Stimulated activated naive CD8-positive, alpha-beta T cell treated with anti-CD3 and anti-CD28 coated beads, Interleukin-15, Interleukin-2, amounts not matched to agents 100 ng/mL and 50 ng/mL, for 24 hours (primary cell): ENCODE results near the gene IRF2BP2.

Experiments
- H3K27ac Mint-ChIP-seq: one replicate; pipeline ENCODE4 v1.8.0; 2021; ENCODE audit warnings: mild to moderate bottlenecking, mixed read lengths
- H3K27me3 Mint-ChIP-seq: one replicate; pipeline ENCODE4 v1.8.0; 2021; ENCODE audit warnings: mixed read lengths
- H3K36me3 Mint-ChIP-seq: one replicate; pipeline ENCODE4 v1.8.0; 2021; ENCODE audit warnings: low read depth, mixed read lengths
- H3K4me1 Mint-ChIP-seq: one replicate; pipeline ENCODE4 v1.8.0; 2021; ENCODE audit warnings: low read depth, mixed read lengths
- H3K4me3 Mint-ChIP-seq: one replicate; pipeline ENCODE4 v1.8.0; 2021; ENCODE audit warnings: mild to moderate bottlenecking, mixed read lengths
- H3K9me3 Mint-ChIP-seq: one replicate; pipeline ENCODE4 v1.8.0; 2021; ENCODE audit warnings: mixed read lengths

IRF2BP2 gene

DNA sequence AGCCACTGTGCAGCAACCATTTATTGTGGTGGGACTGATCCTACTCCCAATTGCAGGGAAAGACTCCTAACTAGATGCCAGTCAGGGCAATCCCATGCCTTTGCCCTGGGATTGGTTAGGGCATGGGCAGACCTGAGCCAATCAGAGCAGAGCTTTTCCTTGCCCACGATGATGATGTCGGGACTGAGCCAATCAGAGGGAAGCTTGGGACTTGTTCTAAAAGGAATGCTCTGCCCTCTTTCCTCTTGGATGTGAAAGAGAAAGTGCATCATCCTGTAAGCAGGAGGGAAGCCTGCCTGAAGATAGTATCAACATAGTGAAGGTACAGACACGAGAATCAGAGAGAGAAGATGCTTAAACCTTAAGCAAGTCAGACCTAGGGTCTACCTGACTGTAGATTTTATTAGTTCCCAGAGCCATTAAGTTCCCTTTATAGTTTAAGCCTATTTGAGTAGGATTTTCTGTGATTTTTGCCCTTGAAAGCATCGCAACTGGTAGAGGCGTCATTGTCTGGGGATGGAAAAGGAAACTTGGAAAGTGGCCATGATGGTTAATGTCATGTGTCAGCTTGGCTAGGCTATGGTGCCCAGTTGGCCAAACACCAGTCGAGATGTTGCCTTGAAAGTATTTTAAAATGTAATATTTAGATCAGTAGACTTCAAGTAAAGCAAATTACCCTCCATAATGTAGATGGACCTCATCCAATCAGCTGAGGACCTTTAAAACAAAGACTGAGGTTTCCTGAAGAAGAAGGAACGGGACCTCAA is 19.9 kb downstream of the IRF2BP2 start:
- Mint-ChIP-seq H3K36me3 (no peaks in the 10 kb centered on the region), H3K27ac (no peak overlapping the region), H3K27me3 (peaks cover 4% of the 10 kb centered on the region)

DNA sequence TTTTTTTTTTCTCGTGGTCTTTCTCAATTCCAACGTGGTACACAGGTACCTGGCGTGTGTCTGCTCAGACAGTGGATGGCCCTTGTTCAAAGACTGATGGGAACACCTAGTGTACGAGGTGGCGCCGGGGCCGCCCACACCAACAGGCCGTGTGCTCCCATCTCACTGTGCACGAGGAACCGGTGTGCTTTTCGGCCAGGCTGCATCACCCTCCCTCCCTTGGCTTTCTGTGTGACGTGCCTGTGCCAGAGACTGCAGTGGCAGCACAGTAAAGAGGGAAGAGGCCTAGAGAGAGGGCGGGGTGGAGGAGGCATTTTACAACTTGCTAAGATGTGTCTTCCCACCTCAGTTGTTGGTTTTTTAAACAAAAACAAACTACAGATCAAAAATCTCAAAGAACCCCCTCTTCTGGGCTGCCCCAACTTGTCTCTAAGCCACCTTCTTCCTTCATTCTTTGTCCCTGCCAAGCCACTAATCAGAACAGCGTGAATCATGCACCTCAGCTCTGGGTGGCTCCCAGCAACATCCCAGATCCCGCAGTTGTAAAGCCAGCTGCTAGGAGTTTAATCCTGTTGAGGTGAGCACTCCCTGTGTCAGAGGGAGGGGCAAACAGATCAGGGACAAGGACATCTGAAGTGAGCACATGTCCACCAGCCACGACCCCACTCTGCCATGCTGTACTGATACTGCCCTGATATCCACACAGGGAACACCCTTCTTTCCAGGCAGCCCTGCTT is 20.7 kb downstream of the IRF2BP2 start:
- H3K4me3 Mint-ChIP-seq: no peak overlapping the region
- peaks cover 4% of the 10 kb centered on the region for H3K27me3 Mint-ChIP-seq
- H3K9me3 Mint-ChIP-seq: no peaks in the 10 kb centered on the region
- no peak overlapping the region for H3K27ac Mint-ChIP-seq
- H3K36me3 Mint-ChIP-seq: no peaks in the 10 kb centered on the region
- H3K4me1 Mint-ChIP-seq: peaks cover 5% of the 10 kb centered on the region

More for the DNA sequence above, 19.9 kb downstream of the IRF2BP2 start:
- H3K4me3 Mint-ChIP-seq: no peak overlapping the region
- no peaks in the 10 kb centered on the region for H3K9me3 Mint-ChIP-seq
- peaks cover 9% of the 10 kb centered on the region for H3K4me1 Mint-ChIP-seq

DNA sequence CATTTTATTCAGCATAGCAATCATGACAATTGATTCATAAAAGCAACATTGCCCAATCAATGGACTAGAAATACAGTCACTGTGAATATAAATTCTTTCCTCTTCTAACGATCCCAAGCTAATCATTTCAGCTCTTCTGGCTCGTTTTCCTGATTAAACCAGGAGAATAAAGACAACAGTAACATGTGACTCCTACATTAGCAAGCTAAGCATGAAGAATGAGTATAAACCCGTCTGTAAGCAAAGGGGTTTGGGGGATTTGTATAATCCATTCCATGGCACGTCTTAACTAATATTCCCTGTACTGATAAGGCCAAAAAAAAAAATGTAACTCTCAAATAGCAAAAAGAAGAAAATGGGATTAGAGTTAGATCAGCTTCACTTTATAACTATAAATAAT is 21.6 kb downstream of the IRF2BP2 start:
- no peak overlapping the region for H3K4me3 Mint-ChIP-seq
- H3K36me3 Mint-ChIP-seq: no peaks in the 10 kb centered on the region
- H3K4me1 Mint-ChIP-seq: no peaks in the 10 kb centered on the region
- no peaks in the 10 kb centered on the region for H3K9me3 Mint-ChIP-seq
- H3K27me3 Mint-ChIP-seq: peaks cover 4% of the 10 kb centered on the region
- H3K27ac Mint-ChIP-seq: no peak overlapping the region

DNA sequence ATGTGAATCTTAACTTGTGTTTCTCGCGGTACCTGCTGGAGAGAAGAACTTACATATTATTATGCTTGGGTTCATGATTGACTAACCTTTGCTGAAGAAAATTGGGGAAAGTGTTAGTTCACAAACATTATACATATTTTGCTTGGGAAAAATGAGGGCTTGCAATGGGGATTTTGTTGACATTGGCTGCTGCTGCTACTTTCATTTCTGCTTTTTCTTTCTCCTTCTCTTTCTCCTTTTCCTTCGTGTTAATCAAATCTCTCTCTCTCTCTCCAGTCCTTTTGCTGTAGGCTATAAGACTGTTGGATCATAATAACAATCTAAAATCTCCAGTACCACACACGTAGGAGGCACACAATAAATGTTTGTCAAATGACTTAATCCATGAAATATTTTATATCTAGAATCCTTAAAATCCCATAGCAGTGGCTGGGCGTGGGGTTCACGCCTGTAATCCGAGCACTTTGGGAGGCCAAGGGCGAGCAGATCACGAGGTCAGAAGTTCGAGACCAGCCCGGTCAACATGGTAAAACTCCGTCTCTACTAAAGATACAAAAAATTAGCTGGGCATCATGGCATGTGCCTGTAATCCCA is 23.0 kb downstream of the IRF2BP2 start:
- no peaks in the 10 kb centered on the region for H3K36me3 Mint-ChIP-seq
- no peak overlapping the region for H3K27ac Mint-ChIP-seq
- H3K27me3 Mint-ChIP-seq: peaks cover 4% of the 10 kb centered on the region
- H3K4me3 Mint-ChIP-seq: no peak overlapping the region
- H3K4me1 Mint-ChIP-seq: no peaks in the 10 kb centered on the region
- H3K9me3 Mint-ChIP-seq: no peaks in the 10 kb centered on the region

DNA sequence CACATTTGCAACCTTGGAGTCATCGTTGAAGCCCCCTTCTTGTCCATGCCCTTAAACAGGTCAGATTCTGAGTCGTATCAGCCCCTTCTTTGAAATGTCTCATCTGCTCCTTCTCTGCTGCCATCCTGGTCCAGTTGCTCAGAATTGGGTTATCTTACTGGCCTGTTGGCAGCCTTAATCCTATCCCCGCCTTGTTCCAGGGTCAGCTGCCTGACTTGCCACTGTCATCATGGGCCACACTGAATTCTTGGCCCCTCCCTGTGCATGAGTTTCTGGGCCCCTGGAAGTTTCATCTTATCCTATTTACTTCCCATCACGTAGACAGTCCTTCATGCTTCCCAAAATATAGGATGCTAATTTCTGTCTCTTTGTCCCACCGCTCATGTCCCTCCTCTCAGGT is 23.7 kb downstream of the IRF2BP2 start:
- peaks cover 4% of the 10 kb centered on the region for H3K27me3 Mint-ChIP-seq
- H3K9me3 Mint-ChIP-seq: no peaks in the 10 kb centered on the region
- H3K36me3 Mint-ChIP-seq: no peaks in the 10 kb centered on the region
- no peaks in the 10 kb centered on the region for H3K4me1 Mint-ChIP-seq
- H3K4me3 Mint-ChIP-seq: no peak overlapping the region
- H3K27ac Mint-ChIP-seq: no peak overlapping the region

DNA sequence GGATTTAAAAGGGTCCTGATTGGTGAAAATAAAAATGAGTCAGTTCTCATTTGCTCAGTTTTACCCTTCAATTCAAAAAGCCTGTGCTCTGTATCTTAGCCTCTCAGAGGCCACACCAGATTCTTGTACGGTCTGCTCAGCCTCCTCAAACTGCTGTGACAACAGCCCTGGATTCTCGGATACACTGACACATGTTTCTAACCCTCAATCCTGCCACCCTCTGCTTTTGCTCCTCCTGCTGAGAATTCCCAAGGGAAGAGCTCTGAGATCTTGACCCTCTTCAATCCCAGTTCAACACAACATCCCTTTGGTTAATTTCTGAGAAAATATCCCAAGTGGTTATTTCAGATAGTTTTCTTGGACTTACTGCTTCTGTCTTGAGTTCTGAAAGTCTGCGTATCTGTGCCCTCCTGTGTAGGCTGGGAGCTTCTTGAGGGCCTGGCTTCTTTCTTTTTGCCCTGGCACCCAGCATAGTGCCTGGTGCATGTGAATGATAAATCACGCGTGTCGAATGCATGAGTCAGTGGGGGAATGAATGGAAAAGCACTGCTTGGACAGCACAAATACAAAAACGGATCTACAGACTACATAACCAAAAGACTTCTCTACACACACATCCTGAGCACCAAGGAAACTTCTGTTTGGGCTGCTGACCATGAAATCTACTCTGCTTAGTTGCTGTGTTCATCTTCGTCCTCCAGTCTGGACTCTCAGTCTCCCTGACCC is 24.5 kb downstream of the IRF2BP2 start:
- Mint-ChIP-seq H3K36me3 (no peaks in the 10 kb centered on the region), H3K4me3 (no peak overlapping the region), H3K27me3 (peaks cover 4% of the 10 kb centered on the region), H3K9me3 (no peaks in the 10 kb centered on the region), H3K4me1 (no peaks in the 10 kb centered on the region), H3K27ac (no peak overlapping the region)

DNA sequence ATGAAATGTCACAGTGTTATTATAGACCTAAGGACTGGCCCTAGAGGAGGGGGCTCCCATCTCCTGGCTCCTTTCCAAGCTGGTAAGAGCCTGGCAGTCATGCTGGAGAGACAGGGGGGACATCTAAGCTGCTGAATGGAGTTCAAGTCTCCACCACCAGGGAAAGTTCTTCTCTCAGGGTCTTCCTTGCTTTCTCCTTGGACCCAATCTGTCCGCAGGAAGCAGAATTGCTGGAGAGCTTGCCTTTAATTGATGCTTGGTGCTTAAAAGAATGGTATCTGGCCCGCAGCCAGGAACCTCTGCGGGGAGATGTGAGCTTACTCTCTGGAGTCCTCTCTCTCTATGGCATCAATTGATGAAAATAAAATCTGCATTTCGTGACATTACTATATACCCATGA is 25.1 kb downstream of the IRF2BP2 start:
- no peaks in the 10 kb centered on the region for H3K36me3 Mint-ChIP-seq
- H3K9me3 Mint-ChIP-seq: no peaks in the 10 kb centered on the region
- no peak overlapping the region for H3K27ac Mint-ChIP-seq
- no peak overlapping the region for H3K4me3 Mint-ChIP-seq
- no peaks in the 10 kb centered on the region for H3K4me1 Mint-ChIP-seq
- peaks cover 4% of the 10 kb centered on the region for H3K27me3 Mint-ChIP-seq

DNA sequence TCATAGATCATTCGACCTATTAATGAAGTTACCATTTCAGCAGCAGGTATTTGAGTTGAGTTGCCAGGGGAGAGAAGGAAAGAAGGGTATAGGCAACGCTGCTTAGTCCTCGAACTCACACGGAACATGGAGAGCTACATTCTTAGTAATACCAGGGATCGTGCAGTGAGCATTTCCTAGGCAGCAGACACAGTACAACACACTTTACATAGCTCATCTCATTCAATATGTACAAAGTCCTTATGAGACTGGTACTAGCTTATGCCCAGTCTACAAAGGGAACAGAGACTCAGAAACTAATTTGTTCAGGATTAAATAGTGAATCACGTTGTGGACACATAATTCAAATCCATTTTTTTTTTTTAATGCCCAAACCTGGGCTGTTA is 25.6 kb downstream of the IRF2BP2 start:
- no peaks in the 10 kb centered on the region for H3K9me3 Mint-ChIP-seq
- peaks cover 4% of the 10 kb centered on the region for H3K27me3 Mint-ChIP-seq
- no peak overlapping the region for H3K4me3 Mint-ChIP-seq
- H3K36me3 Mint-ChIP-seq: no peaks in the 10 kb centered on the region
- no peaks in the 10 kb centered on the region for H3K4me1 Mint-ChIP-seq
- no peak overlapping the region for H3K27ac Mint-ChIP-seq

DNA sequence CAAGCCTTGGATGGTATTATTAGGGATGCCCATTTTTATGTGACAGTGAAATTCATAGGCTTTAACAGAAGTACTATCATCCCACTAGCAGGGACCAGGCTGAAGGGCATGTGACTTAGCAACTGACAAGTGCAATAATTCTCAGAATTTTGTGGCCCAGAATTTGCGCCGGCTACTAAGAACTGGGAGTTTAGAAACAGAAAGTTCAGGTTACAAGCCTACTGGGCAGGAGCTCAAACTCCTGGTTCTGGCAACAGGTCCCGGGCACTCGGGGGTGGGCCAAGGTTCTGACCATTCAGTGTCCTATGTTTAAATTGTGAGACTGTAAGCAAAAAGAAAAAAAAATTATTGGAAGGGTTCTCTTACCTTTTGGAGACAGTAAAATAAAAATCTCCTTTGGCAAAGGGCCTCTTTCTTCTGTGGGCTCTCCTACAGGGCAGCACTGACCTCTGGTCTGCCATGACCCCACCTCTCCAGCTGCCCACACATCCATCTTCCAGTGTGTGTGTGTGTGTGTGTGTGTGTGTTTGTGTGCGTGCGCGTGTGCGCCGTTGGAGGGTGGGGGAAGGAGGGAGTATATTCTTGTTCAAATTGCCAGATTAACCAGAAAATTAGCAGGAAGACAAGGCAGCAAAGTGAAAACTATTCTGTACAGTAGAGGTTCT is 26.1 kb downstream of the IRF2BP2 start:
- Mint-ChIP-seq H3K4me1 (no peaks in the 10 kb centered on the region), H3K27me3 (peaks cover 4% of the 10 kb centered on the region), H3K36me3 (no peaks in the 10 kb centered on the region), H3K27ac (no peak overlapping the region), H3K4me3 (no peak overlapping the region), H3K9me3 (no peaks in the 10 kb centered on the region)

DNA sequence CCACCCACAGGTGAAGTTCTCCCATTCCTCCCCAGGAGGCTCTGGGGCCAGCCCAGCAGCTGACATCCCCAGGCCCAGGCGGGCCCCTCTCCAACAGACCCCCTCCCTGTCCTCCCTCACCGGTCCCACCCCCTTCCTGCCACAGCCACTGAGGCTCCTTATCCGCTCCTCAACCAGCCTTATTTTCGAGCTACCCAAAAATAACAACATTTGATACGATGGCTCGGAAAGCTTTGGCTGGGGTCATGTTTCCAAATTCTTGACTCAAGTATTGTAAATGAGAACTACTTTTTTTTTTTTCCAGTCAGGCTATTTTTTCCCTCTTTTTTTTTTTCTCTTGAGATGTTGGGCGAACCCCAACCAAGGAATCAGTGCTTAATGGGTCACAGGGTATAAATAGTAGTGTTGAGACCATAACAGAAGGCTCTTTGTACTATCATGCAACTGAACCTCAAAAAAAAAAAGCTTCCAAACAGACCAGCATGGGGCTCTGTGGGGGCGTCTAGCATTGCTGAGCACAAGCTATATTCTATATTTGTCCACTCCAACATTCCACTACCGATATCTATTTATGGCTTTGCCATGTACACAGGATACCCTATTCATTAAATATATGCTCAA is 27.2 kb downstream of the IRF2BP2 start:
- Mint-ChIP-seq H3K36me3 (no peaks in the 10 kb centered on the region), H3K4me1 (no peaks in the 10 kb centered on the region), H3K9me3 (no peaks in the 10 kb centered on the region), H3K4me3 (no peak overlapping the region), H3K27ac (no peak overlapping the region), H3K27me3 (peaks cover 4% of the 10 kb centered on the region)

DNA sequence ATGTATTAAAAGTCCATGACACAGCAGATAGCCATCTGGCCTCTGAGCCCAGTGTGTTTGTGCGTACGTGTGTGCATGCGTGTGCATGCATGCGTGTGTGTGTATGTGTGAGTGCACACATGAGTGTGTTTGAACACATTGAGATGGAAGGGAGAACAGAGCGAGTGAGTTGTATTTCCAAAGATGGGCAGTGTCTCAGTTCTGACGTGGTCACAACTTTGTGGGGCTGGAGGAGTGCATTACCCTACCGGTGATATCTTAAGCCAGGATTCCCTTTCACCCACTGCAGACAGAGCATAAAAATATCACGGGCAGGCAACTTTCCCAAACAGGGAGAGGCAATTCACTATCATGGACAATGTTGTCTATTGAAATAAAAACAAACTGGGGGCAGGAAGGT is 27.8 kb downstream of the IRF2BP2 start:
- H3K27ac Mint-ChIP-seq: no peak overlapping the region
- H3K4me3 Mint-ChIP-seq: no peak overlapping the region
- no peaks in the 10 kb centered on the region for H3K4me1 Mint-ChIP-seq
- no peaks in the 10 kb centered on the region for H3K27me3 Mint-ChIP-seq
- H3K9me3 Mint-ChIP-seq: no peaks in the 10 kb centered on the region
- H3K36me3 Mint-ChIP-seq: no peaks in the 10 kb centered on the region

DNA sequence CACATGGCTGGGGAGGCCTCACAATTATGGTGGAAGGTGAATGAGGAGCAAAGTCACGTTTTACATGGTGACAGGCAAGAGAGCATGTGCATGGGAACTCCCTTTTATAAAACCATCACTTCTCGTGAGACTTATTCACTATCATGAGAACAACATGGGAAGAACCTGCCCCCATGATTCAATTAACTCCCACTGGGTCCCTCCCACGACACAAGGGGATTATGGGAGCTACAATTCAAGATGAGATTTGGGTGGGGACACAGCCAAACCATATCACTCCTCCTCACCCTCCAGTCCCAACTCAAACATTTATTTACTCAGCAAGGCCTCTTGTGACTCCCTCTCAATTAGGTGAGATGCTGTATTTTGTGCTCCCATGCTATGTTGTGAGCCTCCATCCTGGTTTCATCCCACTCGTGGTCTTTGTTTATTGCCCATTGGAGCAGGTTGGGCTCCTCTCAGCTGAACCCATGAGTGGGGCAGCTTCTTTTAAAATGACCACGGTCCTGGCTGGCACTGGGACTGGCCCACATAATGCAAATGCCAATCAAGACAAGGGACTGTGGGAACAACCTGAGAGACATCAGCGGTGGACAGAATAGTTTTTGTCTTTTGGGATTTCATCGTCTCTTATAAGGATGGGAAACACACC is 28.8 kb downstream of the IRF2BP2 start:
- Mint-ChIP-seq H3K27me3 (no peaks in the 10 kb centered on the region), H3K36me3 (no peaks in the 10 kb centered on the region), H3K4me3 (no peak overlapping the region), H3K27ac (no peak overlapping the region), H3K9me3 (no peaks in the 10 kb centered on the region), H3K4me1 (no peaks in the 10 kb centered on the region)

DNA sequence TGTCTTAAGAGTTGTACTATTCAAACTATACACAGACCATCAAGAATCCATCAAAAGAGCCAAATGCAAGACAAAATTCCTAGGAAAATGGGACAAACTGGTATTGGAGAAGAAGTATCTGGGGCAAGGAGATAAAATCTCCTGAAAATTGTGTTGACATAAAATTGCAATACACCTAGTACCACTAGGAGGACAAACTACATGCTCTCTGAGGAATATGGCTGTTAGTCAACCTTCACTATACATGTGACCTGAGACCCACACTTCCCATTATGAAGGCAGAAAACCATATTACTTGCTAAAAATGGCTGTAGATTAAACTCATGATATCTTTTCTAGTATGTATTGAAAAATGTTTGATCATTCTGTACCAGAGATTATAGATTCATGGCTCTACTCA is 30.0 kb downstream of the IRF2BP2 start:
- H3K27me3 Mint-ChIP-seq: no peaks in the 10 kb centered on the region
- no peak overlapping the region for H3K27ac Mint-ChIP-seq
- no peaks in the 10 kb centered on the region for H3K9me3 Mint-ChIP-seq
- H3K36me3 Mint-ChIP-seq: no peaks in the 10 kb centered on the region
- no peak overlapping the region for H3K4me3 Mint-ChIP-seq
- no peaks in the 10 kb centered on the region for H3K4me1 Mint-ChIP-seq

DNA sequence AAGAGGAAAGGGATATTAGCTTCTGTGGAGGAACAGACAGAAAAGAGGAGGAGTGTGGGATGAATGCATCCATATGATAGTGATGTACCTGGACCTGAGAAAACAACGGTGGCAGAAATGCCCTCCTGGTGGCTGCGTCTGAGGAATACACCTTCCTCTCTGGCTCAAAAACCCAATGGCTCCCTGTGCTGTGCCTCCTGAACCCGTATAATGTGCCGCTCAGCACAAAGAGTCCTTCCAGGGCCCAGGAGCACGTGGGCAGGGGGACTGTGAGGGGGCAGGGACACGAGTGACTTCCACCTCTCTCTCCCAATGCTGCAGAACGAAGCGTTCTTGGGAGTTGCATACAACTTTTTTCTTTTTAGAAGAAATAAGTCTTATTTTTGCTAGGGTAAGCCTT is 31.2 kb downstream of the IRF2BP2 start:
- Mint-ChIP-seq H3K9me3 (no peaks in the 10 kb centered on the region), H3K4me3 (no peak overlapping the region), H3K27me3 (no peaks in the 10 kb centered on the region), H3K4me1 (no peaks in the 10 kb centered on the region), H3K36me3 (no peaks in the 10 kb centered on the region), H3K27ac (no peak overlapping the region)
